Activated gamma-delta T cell (primary cell): ENCODE results near the gene RNH1.
A peak's percentile ranks its signal among the peaks of the same experiment; 100 is the strongest.

ENCODE experiments used
- DNase-seq: peaks from one replicate; lab custom pipeline; 2025; lab: John Stamatoyannopoulos, UW
- total RNA-seq, 2 donors: gene quantifications; one replicate each; lab custom pipeline; 2026; lab: John Stamatoyannopoulos, UW

Gene RNH1
- total RNA-seq: 104 to 115 reads per million in 2 donors

- DNase-seq: peak; percentile 99
Measured at GRCh38 chr11:506995-507726, at the start of gene RNH1. RNH1 (minus strand) TSS chr11:507242; CDS start chr11:502162, 5,080 bp downstream.

DNA sequence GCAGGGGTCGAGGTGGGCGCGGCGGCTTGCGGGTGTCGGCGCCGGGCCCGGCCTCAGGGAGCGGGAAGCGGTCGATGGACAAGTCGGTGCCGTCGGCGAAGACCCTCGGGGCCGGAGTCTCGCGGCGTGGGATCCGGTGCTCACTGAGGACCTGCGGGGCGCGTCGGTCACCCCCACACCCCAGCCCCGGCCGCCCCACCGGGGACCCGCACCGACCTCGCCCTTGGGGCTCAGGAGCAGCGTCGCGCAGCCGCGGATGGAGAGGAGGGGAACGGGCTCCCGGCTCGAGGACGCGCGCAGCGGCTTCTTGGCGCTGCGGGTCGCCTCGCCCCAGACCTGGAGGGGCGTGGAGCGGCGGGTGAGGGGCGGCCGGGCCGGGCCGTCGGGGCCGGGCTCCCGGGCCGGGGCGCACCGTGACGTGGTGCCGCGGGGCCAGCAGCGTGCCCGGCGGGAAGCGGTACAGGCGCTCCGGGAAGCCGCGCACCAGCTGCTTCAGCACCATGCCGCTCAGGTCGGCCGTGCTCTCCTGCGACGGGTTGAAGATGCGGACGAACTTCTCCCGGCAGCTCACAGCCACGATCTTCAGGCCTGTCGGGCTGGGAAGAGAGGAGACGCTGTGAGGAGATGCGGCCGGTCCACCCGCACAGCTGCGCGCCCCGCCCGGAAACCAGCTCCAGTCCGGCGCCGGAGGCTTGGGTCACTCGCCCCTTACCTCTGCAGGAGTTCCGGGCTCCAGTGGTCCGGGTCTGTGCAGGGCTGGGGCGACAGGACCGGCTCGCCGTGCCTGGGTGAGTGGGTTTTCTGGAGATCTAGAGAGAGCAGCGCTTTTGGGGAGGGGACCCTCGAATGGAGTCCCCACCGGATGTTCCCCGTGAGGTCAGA is 49.0 kb upstream of the RNH1 start:
- no peak for DNase-seq

DNA sequence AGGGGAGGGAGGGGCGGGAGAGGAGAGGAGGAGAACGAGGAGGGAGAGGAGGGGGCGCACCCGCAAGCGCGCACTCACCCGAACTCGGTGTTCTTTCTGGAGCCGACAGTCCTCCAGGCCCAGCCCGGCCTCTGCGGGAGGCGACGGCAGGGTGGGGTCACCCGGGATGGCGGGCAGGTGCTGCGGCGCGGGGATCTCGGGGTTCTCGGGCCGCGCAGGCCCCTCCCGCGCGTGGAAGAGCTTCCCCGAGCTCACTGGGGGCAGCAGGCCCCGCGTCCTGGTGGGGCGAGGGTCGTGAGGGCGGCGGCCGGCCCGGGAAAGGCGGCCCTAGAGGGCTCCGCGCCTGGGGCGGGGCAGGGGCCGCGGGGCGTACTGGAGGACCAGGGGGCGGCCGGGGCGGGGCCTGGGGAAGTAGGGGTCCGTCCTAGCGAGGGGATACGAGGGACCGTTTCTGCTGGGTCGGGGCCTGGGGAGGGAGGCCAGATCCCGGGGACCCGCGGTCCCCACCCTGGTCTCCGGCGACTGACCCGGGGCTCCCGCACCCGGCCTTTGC is 48.3 kb upstream of the RNH1 start:
- DNase-seq: no peak

- DNase-seq: peak; percentile 61
Measured at GRCh38 chr11:554428-555226, 47.6 kb upstream of the RNH1 start.

DNA sequence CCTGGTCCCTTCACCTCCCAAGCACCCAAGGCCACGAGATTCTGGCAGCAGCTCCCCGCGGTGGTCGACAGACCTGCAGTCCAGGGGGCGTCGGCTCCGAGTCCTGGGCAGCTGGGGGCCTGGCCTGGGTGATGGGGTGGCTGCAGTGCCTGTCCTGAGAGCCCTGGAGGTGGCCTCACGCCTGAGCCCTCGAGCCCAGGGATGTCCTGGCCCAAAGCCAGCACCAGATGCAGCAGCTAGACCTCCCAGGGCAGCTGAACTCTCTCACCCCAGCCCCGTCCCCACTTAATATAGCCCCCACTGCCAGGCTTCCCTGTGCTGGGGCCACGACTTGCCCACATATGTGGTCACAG is 46.9 kb upstream of the RNH1 start:
- DNase-seq: no peak

GRCh38 chr11:553083-553987 is 46.3 kb upstream of the RNH1 start:
- no peak for DNase-seq

- DNase-seq: no peak
Measured at GRCh38 chr11:551596-551995, 44.6 kb upstream of the RNH1 start.

- DNase-seq: no peak
Measured at GRCh38 chr11:551131-551530, 44.1 kb upstream of the RNH1 start.

GRCh38 chr11:550746-551085 is 43.7 kb upstream of the RNH1 start:
- DNase-seq: no peak

DNA sequence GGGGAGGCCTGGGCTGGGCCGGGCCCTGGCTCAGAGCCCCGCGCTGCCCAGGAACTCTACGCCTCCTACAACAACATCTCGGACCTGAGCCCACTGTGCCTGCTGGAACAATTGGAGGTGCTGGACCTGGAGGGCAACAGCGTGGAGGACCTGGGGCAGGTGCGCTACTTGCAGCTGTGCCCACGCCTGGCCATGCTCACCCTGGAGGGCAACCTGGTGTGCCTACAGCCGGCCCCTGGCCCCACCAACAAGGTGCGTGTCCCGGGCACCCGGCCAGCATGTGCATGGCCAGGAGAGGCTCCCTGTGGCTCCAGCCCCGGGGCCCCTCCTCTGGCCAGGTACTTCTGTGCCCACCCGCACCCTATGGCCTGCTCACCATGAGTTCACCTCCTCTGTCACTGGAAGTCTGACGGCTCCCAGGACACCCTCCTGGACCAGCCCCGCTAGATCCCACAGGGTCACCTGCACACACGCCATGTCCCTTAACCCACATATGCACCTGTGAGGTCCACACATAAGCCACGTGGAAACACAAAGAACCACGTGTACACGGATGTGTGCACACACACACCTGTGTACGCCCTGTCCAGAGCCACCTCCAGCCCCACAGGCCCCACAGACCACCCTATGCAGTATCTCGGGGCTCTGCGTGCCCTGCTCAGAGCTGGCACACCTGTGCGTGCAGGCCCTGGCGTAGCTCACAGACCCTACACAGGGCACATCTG is 43.1 kb upstream of the RNH1 start:
- DNase-seq: no peak

DNA sequence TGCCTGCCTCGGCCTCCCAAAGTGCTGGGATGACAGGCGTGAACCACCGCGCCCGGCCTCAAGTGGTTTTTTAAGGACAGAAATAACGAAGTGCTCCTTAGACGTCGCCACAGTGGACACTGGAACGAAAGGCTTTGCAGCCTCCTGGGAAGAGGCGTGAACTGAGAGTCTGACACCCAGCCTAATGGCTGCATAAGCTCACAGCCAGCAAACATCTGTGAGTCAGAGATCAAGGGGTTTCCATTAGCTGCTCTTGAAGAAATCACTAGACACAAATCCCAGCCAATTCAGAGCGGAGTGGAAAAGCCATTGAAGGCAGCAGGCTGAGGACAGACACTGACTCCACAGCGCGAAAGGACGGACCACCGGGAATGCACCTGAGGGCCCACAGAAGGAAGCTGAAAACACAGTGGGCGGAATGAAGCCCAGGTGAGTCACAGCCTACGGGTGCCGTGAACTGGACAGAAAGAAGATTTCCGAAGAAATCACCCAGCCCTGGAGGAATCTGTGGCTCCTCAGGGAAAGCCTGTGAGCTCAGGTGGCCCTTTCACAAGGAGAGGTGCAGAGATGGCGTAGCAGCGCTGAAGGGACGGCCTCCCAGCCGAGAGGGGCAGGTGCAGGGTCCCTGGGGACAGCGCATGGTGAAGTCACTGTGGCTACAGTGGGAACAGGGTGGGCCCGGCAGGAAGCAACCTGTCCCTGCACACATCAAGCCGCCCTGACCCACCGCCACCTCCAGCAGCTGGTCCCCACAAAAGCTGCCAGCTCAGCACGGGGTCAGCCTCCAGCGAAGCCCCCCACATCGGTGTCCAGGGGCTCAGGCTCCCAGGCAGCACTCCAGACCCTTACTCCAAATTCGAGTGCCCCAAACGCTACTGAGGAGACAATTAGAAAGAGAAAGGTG is 41.9 kb upstream of the RNH1 start:
- DNase-seq: no peak

DNA sequence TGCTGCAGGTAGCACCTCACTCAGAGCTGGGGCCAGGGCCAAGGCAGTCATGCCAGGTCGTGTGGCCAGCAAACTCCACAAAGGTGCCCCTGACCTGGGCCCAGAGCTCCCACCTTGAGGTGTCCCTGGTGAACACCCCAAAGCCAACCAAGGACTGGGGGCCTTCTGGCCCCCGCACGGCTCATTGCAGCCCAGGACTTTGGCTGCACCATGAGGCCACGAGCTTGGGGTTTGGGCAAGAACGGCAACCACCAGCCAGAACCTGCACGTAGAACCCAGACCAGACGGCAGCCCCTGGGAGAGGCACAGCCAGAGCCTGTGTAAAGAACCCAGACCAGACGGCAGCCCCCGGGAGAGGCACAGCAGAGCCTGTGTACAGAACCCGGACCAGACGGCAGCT is 38.1 kb upstream of the RNH1 start:
- DNase-seq: no peak

GRCh38 chr11:544817-545166 is 37.8 kb upstream of the RNH1 start:
- DNase-seq: no peak

GRCh38 chr11:541433-541885 is 34.4 kb upstream of the RNH1 start:
- no peak for DNase-seq

- DNase-seq: no peak
Measured at GRCh38 chr11:540583-541432, 33.8 kb upstream of the RNH1 start.

DNA sequence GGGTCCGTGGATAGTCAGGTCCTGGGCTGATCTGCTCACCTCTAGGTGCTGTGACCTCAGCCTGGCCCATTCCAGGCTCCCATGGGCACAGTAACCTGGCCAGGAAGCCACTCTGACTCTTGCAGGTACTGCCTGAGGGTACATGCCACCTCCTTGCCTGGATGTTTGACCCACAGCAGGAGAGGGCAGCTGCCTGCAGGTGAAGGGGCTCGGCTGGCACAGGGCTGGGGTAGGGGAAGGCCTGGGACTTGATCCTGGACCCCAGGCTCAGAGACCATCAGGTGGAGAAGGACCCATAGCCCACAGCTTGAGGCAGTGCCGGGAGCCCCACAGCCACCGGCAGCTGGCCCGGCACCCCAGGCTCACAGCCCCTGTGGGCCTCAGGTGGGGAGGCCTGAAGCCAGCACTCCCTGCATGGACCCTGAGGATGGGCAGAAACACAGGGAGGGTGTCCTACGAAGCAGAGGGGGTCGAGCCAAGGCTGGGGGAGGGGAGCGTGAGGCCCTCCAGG is 33.0 kb upstream of the RNH1 start:
- DNase-seq: no peak

DNA sequence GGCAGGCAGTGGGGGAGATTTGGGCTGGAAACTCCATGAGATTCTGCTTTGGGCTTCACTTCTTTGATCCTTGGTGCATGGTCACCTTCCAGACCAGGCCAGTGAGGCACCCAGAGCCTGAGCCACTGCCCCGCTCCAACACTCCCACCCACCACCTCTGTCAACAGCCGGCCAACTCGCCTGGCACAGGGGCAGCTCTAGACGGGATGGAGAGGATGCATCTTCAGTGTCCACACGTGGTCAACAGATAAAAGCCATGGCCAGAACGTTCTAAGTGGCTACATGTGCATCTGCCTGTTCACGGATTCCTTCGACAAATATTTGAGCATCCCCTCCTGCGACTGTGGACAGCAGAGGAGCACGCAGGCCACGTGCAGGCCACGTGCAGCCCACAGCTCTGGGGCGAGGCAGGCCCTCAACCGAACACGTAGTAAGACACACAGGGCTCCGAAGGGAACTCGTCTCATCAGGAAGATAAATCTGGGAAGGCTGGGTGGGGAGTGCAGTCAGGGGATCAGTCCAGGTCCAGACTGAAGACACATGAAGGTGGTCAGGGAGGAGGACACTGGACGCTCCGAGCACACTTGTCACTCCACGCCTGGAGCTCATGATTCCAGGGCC is 31.5 kb upstream of the RNH1 start:
- no peak for DNase-seq
